Fibroblast of the aortic adventitia (primary cell): ENCODE data around the gene DENND6B. TPM values are rescaled to one million over a fixed set of nuclear protein-coding genes. Genes with fewer than 3 reads are reported as not detected.

ENCODE experiments used
- DNase-seq: peaks from one replicate; pipeline ENCODE4 v3.0.0-alpha.2; 2010; ENCODE audit warnings: low read depth
- H3K4me3 ChIP-seq: 2 replicates; pipeline ENCODE4 v1.5.1; 2011; ENCODE audit warnings: low read depth, mild to moderate bottlenecking, control low read depth, low read length, moderate library complexity
- total RNA-seq: library from RNA; depleted of rRNA; stranded (reverse); fragments of >200 nt; gene quantifications from 2 replicates; pipeline ENCODE4 v1.2.3, GENCODE V29; 2012; ENCODE audit warnings: low replicate concordance
- TF ChIP-seq, protein P1 (sequence below): IDR thresholded peaks from 2 replicates; pipeline ENCODE4 v1.5.1; 2011; ENCODE audit warnings: mild to moderate bottlenecking, low read length, control low read depth, inconsistent platforms; ENCODE audit not compliant: insufficient read depth

The DENND6B gene
- total RNA-seq, 1 donor = 4.3 TPM

DNA sequence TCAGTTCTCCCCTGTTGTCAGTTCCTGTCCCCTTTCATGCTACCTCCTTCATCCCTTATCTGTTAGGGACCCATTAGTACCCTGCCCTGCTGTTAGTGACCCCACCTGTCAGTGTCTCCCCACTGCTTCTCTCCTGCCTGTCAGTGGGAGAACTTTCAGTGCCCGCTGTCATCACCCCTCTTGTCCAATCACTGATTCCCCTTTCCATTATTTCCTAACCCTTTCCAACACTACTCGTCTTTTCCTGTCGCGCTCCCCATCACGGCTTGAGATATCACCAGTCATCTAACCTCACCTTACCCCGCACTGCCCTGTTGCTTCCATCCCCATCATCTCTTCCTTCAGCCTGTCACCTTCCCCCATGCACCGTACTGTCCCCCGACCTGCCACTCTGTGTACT is 20.3 kb upstream of the DENND6B start:
- TF ChIP-seq, protein P1, sequence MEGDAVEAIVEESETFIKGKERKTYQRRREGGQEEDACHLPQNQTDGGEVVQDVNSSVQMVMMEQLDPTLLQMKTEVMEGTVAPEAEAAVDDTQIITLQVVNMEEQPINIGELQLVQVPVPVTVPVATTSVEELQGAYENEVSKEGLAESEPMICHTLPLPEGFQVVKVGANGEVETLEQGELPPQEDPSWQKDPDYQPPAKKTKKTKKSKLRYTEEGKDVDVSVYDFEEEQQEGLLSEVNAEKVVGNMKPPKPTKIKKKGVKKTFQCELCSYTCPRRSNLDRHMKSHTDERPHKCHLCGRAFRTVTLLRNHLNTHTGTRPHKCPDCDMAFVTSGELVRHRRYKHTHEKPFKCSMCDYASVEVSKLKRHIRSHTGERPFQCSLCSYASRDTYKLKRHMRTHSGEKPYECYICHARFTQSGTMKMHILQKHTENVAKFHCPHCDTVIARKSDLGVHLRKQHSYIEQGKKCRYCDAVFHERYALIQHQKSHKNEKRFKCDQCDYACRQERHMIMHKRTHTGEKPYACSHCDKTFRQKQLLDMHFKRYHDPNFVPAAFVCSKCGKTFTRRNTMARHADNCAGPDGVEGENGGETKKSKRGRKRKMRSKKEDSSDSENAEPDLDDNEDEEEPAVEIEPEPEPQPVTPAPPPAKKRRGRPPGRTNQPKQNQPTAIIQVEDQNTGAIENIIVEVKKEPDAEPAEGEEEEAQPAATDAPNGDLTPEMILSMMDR = no peak
- no peak for DNase-seq
- H3K4me3 ChIP-seq = peak overlapping the region; percentile 9

DNA sequence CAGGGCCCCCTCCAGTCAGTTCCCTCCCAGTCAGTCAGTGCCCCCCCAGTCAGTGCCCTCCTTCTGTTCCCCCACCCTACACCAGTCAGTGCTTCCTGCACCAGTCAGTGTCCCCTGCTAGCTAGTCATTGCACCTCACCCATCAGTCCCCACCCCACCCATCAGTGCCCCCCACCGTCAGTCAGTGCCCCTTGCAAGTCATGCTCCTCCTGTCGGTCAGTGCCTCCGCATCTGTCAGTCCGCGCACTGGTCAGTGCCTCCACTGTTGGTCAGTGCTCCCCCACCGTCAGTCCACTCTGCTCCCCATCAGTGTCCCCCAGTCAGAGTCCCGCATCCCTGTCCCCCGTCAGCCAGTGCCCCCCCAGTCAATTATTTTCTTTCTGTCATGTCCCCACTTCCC is 19.7 kb upstream of the DENND6B start:
- no peak overlapping the region for H3K4me3 ChIP-seq
- no peak for DNase-seq
- TF ChIP-seq, protein P1 = no peak

DNA sequence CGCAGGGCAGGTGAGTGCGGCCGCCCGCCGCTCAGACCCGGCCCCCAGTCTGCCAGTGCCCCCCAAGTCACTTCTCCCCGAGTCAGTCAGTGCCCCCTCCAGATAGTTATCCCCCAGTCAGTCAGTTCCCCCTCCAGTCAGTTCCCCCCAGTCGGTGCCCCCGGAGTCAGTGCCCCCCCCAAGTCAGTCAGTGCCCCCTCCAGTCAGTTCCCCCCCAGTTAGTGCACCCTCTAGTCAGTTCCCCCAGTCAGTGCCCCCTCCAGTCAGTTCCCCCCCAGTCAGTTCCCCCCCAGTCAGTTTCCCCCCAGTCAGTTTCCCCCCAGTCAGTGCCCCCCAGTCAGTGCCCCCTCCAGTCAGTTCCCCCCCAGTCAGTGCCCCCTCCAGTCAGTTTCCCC is 16.7 kb upstream of the DENND6B start:
- peak overlapping the region; percentile 77 for H3K4me3 ChIP-seq
- TF ChIP-seq, protein P1 = no peak
- DNase-seq = no peak

DNA sequence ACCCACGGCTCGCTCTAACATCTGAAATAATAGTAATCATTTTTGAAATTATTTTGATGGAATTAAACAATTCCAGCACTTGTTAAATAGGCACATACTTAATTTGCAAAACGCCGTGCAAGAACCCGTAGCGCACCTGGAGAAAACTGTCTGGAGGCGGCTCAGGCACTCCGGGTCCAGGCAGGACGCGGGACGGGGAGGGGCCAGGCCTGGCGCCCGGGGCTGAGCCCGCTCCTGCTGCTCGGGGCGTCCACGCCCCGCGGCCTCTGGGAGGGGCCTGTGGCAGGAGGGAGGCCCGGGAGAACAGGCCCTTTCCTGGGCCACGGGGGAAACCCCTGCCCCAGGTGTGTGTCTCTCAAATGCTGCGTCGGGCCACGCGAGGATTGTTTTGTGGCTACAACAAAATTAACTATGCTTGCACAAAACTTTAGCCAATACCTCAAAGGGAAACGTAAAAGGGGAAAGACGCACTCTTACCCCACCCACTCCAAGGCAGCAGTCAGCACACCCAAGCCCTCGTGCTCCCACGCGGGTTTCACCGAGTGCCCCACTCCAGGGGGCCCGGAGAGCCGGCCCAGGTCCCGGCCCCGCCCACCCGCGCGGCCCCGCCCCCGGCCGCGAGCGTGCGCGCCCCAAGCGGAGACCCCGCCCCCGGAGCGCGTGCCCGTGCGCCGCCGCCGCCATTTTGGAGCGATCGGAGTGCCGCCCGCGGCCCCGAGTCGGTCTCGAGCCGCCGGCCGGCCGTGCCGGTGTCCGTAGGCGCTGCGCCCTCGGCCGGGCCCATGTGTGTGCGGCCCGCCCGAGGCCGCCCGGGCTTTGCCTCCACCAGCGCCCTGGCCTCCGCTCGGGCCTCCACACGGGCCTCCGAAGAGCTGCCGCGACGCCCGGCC is 16.1 kb upstream of the DENND6B start, which contains the start of gene PPP6R2:
PPP6R2 (plus strand) TSS at position 677 of the 890 bp plus-strand sequence. CDS start 50,582 bp downstream, outside the sequence.
- peak within 1 kb of the TSS; percentile 77 for H3K4me3 ChIP-seq
- TF ChIP-seq, protein P1 = no peak
- DNase-seq = peak; percentile 47

DNA sequence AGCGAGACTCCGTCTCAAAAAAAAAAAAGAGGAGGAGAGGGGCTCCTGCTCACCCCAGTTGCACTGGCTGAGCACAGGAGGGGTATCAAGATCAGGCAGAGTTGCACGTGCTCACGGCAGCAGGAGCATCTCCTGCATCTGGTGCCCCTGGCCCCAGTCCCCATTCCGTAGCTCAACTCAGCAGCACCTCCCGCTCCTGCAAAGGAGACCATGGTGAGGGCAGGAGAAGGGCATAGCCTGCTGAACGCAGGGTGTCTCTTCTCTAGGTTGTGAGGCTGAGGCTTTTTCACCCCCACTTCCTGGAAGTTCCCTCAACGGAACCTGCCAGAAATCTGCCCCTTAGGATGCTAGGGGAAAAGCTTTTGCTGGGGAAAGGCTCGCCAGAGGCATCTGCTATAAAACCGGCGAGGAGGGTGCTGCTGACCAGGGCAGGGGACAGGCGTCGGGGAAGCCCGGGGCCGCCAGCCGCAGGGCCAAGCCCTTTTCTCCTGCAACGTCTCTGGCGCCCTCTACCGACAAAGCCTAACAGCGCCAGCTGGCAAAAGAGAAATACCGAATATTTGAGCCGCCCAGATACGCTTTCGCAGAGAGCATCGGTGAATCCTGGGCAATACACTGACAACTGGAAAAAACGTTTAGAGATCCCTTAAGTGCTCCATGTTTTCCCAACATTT is 15.3 kb upstream of the DENND6B start:
- TF ChIP-seq, protein P1 = peak; percentile 98
- DNase-seq = peak; percentile 86
- peak overlapping the region; percentile 73 for H3K4me3 ChIP-seq

DNA sequence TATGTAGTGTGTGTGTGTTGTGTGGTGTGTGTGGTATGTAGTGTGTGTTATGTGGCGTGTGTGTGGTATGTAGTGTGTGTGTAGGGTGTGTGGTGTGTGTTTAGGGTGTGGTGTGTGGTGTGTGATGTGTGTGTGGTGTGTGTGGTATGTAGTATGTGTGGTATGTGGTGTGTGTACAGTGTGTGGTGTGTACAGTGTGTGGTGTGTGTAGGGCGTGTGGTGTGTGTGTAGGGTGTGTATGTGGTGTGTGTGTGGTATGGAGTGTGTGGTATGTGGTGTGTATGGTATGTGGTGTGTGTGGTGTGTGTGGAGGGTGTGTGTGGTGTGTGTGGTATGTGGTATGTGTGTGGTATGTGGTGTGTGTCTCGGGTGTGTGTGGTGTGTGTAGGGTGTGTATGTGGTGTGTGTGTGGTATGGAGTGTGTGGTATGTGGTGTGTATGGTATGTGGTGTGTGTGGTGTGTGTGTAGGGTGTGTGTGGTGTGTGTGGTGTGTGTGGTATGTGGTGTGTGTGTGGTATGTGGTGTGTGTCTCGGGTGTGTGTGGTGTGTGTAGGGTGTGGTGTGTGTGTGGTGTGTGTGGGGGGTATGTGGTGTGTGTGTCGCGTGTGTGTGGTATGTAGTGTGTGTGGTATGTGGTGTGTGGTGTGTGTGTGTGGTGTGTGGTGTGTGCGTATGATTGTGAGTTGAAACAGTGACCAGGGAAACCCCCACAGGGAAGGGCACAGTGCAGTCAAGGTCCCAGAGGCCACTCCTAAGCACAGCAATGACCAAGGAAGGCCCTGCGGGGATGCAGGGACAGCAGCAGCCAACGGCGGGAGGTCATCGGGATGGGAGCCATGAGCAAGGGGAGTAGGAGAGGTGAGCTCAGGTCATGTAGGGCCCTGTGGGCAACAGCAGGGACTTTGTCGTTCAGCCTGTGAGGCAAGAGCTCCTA is 13.4 kb upstream of the DENND6B start:
- peak; percentile 12 for DNase-seq
- TF ChIP-seq, protein P1 = no peak
- H3K4me3 ChIP-seq = no peak overlapping the region
